ENCODE data around the gene ZDHHC8.

Gene ZDHHC8

GRCh38 chr22:20096574-20097420 lies 34.8 kb upstream of the ZDHHC8 start:
- no peak for DNase-seq (ENCODE audit: low read depth in 2 of 2)

GRCh38 chr22:20099099-20099711 lies 32.4 kb upstream of the ZDHHC8 start:
- DNase-seq (ENCODE audit: low read depth in 2 of 2): no peak

GRCh38 chr22:20101638-20102037 lies 30.0 kb upstream of the ZDHHC8 start:
- no peak for DNase-seq (ENCODE audit: low read depth in 2 of 2)

- DNase-seq (ENCODE audit: low read depth in 2 of 2): no peak
Measured at GRCh38 chr22:20102203-20102780, 29.3 kb upstream of the ZDHHC8 start.

GRCh38 chr22:20105456-20106204 lies 26.0 kb upstream of the ZDHHC8 start:
- DNase-seq (ENCODE audit: low read depth in 2 of 2): no peak

- no peak for DNase-seq (ENCODE audit: low read depth in 2 of 2)
Measured at GRCh38 chr22:20106205-20106848, 25.3 kb upstream of the ZDHHC8 start.

GRCh38 chr22:20106849-20107237 lies 24.8 kb upstream of the ZDHHC8 start:
- no peak for DNase-seq (ENCODE audit: low read depth in 2 of 2)

- DNase-seq (ENCODE audit: low read depth in 2 of 2): no peak
Measured at GRCh38 chr22:20107471-20107901, 24.1 kb upstream of the ZDHHC8 start.

- DNase-seq (ENCODE audit: low read depth in 2 of 2): no peak
Measured at GRCh38 chr22:20107951-20108756, 23.4 kb upstream of the ZDHHC8 start.

GRCh38 chr22:20108757-20109230 lies 22.8 kb upstream of the ZDHHC8 start:
- no peak for DNase-seq (ENCODE audit: low read depth in 2 of 2)

- DNase-seq (ENCODE audit: low read depth in 2 of 2): no peak
Measured at GRCh38 chr22:20109411-20110358, 21.9 kb upstream of the ZDHHC8 start.

- no peak for DNase-seq (ENCODE audit: low read depth in 2 of 2)
Measured at GRCh38 chr22:20110359-20110985, 21.1 kb upstream of the ZDHHC8 start.

- no peak for DNase-seq (ENCODE audit: low read depth in 2 of 2)
Measured at GRCh38 chr22:20111045-20111688, 20.4 kb upstream of the ZDHHC8 start.

- DNase-seq (ENCODE audit: low read depth in 2 of 2): no peak
Measured at GRCh38 chr22:20111689-20112622, 19.6 kb upstream of the ZDHHC8 start.

- DNase-seq (ENCODE audit: low read depth in 2 of 2): no peak
Measured at GRCh38 chr22:20112623-20113511, 18.7 kb upstream of the ZDHHC8 start.

GRCh38 chr22:20113551-20114310 lies 17.9 kb upstream of the ZDHHC8 start:
- DNase-seq (ENCODE audit: low read depth in 2 of 2): no peak

Measured in stimulated activated CD8-positive, alpha-beta memory T cell treated with anti-CD3 and anti-CD28 coated beads, Interleukin-7, amount 100 ng/mL, for 4 hours (primary cell).